ENCODE results near the gene CREB3.
A peak's percentile ranks its signal among the peaks of the same experiment; 100 is the strongest.

CREB3 gene

GRCh38 chr9:35728041-35728971 lies 4.2 kb upstream of the CREB3 start:
- peak; percentile 59 for DNase-seq

GRCh38 chr9:35729101-35729500 lies 3.4 kb upstream of the CREB3 start:
- DNase-seq, result no peak

GRCh38 chr9:35729700-35730485 lies 2.6 kb upstream of the CREB3 start:
- peak; percentile 31 for DNase-seq

- DNase-seq, result no peak
These were observed 2.0 kb upstream of the CREB3 start for GRCh38 chr9:35730486-35730854.

- DNase-seq, result peak; percentile 40
These were observed 866 bp upstream of the CREB3 start for GRCh38 chr9:35731415-35732184.

- peak; percentile 61 for DNase-seq
These were observed 505 bp downstream of the CREB3 start for GRCh38 chr9:35732800-35733541.

GRCh38 chr9:35734096-35734495 lies 1.6 kb downstream of the CREB3 start:
- DNase-seq, result no peak

GRCh38 chr9:35736201-35736633 lies 3.8 kb downstream of the CREB3 start:
- peak; percentile 75 for DNase-seq

GRCh38 chr9:35737143-35737542 lies 4.7 kb downstream of the CREB3 start:
- no peak for DNase-seq

GRCh38 chr9:35738186-35738585 lies 5.7 kb downstream of the CREB3 start:
- DNase-seq, result no peak

- DNase-seq, result no peak
These were observed 6.5 kb downstream of the CREB3 start for GRCh38 chr9:35738924-35739323.

- no peak for DNase-seq
These were observed 7.8 kb downstream of the CREB3 start for GRCh38 chr9:35740243-35740642.

GRCh38 chr9:35741740-35742139 lies 9.3 kb downstream of the CREB3 start:
- DNase-seq, result no peak

GRCh38 chr9:35743452-35743851 lies 11.0 kb downstream of the CREB3 start:
- DNase-seq, result no peak

GRCh38 chr9:35743880-35744518 lies 11.5 kb downstream of the CREB3 start:
- no peak for DNase-seq

GRCh38 chr9:35745569-35745968 lies 13.1 kb downstream of the CREB3 start:
- DNase-seq, result no peak

- no peak for DNase-seq
These were observed 14.1 kb downstream of the CREB3 start for GRCh38 chr9:35746583-35746982.

- DNase-seq, result peak; percentile 15
These were observed 15.9 kb downstream of the CREB3 start for GRCh38 chr9:35748242-35748857.

GRCh38 chr9:35748858-35749514 lies 16.5 kb downstream of the CREB3 start, which contains the start of the genes GBA2 and RGP1:
Gene GBA2 (minus strand): TSS chr9:35749228. CDS start chr9:35748704, 524 bp downstream.
Gene RGP1 (plus strand): TSS chr9:35749287. CDS start chr9:35749756, 469 bp downstream.
- peak; percentile 74 for DNase-seq

GRCh38 chr9:35749515-35750255 lies 17.2 kb downstream of the CREB3 start:
- DNase-seq, result peak; percentile 53
